Activated naive CD4-positive, alpha-beta T cell treated with Interleukin-2 at 50 U/mL for 16 hours (primary cell): Measurements from ENCODE around the gene FBXO10.
A peak's percentile ranks its signal among the peaks of the same experiment; 100 is the strongest.
"Not testable (repeated sequence)": the region's sequence is repeated elsewhere in the genome, so short reads cannot be mapped to it uniquely, and the experiment has no call there.

ENCODE experiments used
- DNase-seq: peaks from one replicate; pipeline ENCODE4 v3.0.0-alpha.2; 2020

FBXO10 gene

GRCh38 chr9:37511016-37512010 is 64.9 kb downstream of the FBXO10 start:
- DNase-seq, result no peak

GRCh38 chr9:37510053-37510452 is 66.1 kb downstream of the FBXO10 start:
- not testable (repeated sequence) for DNase-seq

DNA sequence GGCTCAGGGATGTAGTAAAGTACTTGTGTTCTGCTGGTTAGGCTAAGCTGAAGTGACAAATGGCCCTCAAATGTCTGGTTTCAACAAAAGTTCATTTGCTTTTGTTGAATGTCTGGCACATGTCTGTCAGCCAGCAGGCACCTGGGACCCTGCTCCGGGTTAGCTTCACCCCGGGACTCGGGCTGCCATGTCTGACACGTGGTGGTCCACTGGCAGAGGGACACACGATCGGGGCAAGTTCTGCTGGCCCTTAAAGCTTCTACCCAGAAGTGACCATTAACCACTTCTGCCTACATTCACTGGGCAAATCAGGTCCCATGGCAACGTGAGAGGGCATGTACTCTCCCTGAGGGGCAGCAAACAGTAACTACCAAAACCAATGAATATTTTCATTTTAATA is 66.6 kb downstream of the FBXO10 start:
- DNase-seq, result no peak

GRCh38 chr9:37508834-37509206 is 67.4 kb downstream of the FBXO10 start:
- no peak for DNase-seq

GRCh38 chr9:37508135-37508833 is 67.9 kb downstream of the FBXO10 start:
- no peak for DNase-seq

- DNase-seq, result no peak
These were observed 68.5 kb downstream of the FBXO10 start for GRCh38 chr9:37507566-37508134.

DNA sequence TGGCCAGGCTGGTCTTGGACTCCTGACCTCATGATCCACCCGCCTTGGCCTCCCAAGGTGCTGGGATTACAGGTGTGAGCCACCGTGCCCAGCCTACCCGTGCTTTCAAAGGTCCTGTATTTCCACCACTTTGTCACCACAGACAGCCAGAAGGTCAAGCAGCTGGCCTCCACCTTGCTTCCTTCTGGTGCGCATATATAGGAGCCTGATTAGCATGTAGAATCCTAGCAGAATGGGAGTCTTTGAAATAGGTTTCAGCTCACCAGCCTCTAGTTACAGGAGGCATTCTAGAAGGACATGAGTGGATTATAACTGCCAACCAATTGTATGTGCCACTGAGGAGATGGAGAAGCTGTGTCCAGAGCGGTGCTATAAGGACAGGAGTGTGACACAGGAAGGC is 71.6 kb downstream of the FBXO10 start:
- DNase-seq, result no peak

GRCh38 chr9:37503736-37504135 is 72.4 kb downstream of the FBXO10 start:
- peak; percentile 37 for DNase-seq

DNA sequence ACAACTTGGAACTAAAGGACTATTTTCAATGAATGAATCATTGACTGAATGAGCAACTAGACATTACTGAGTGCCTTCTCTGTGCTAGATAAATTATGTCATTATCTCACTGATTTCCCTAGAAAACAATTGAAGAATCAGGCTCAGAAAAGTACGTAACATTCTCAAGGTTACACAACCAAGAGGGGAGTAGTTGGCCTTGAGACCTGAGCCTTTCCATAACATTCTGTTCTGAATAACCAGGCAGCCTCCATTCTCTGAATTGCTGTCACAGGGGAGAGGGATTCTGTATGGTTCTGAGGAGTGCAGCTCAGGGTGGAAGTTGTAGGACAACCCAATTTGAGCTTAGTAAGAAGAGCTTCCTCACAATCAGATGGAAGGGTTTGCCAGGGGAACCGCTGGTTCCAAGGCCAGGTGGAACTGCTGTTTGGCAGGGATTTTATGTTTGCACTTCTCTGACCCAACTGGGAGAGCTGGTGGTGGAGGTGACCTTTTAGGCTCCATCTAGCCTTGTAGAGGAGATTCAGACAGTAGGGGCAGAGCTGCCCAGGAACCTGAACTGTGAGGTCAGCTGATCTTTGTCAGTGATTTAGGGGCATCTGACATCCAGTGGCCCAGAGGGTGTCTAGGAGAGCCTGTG is 74.1 kb downstream of the FBXO10 start:
- no peak for DNase-seq

- no peak for DNase-seq
These were observed 76.9 kb downstream of the FBXO10 start for GRCh38 chr9:37499297-37499696.

- DNase-seq, result no peak
These were observed 77.7 kb downstream of the FBXO10 start for GRCh38 chr9:37498457-37498856.

DNA sequence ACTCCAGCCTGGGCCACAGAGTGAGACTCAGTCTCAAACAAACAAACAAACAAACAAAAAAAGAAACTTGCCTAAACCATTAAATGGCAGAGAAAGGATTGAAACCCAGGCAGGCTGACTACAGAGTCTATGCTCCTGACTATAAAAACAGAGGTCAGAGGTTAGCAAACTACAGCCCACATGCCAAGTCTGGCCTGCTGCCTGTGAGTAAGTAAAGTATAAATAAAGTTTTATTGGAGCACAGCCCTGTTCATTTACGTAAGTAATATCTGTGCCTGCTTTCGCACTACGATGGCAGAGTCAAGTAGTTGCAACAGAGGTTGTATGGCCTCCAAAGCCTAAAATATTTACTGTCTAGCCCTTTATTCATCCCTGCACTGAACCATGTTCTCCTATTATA is 78.9 kb downstream of the FBXO10 start:
- no peak for DNase-seq

DNA sequence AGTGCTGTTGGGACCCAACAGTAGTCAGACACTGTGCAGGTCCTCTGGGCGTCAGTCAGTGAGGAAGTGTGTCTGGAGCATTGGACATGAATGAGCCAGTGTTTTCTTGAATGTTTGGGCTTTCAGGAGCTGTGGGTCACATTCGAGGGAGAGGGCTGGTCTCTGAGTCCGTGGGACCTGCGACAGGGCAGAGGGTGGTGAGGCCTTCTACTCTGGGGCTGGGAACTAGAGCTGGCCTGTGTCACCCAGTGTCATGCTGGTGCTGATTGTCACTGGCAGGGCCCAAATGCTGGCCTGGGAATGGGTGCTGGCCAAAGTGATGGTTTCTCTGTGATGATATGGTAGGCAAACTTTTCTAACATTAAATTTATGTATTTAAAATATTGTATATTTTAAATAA is 80.2 kb downstream of the FBXO10 start:
- DNase-seq, result no peak

DNA sequence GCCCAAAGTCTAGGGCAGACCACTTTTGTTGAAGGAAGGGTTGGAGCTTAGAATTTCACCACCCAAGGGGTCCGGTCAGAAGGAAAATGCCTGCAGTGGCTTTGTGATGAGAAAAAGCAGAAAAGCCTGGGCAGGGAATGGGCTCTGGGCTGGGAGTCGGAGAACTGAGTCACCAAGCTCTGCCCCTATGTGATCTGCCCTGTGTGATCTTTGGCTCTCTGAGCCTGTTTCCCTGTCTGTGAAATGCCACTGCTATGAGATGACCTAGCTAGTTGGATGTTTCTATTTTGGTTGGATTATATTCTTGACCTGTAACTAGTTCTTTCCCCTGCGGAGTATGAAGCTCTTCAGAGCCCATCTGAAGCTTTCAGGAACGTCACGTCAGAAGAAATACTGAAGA is 80.6 kb downstream of the FBXO10 start:
- no peak for DNase-seq

DNA sequence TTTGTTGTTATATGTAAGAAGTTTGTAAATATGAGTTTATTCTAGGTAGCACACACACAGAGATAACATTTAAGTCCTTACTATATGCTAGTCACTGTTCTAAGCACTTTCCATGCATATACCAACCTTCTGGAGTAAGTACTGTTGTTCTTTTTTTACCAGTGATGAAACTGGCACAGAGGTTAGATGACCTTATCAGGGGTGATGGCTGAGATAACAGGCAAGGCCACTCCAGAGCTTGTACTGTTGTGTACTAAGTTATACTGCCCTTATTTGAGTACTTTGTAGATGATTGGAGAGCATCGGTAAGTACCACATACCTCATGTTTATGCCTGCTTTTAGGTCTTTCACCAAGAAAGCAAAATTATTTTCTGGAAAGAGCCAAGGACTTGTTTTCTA is 84.2 kb downstream of the FBXO10 start:
- no peak for DNase-seq

DNA sequence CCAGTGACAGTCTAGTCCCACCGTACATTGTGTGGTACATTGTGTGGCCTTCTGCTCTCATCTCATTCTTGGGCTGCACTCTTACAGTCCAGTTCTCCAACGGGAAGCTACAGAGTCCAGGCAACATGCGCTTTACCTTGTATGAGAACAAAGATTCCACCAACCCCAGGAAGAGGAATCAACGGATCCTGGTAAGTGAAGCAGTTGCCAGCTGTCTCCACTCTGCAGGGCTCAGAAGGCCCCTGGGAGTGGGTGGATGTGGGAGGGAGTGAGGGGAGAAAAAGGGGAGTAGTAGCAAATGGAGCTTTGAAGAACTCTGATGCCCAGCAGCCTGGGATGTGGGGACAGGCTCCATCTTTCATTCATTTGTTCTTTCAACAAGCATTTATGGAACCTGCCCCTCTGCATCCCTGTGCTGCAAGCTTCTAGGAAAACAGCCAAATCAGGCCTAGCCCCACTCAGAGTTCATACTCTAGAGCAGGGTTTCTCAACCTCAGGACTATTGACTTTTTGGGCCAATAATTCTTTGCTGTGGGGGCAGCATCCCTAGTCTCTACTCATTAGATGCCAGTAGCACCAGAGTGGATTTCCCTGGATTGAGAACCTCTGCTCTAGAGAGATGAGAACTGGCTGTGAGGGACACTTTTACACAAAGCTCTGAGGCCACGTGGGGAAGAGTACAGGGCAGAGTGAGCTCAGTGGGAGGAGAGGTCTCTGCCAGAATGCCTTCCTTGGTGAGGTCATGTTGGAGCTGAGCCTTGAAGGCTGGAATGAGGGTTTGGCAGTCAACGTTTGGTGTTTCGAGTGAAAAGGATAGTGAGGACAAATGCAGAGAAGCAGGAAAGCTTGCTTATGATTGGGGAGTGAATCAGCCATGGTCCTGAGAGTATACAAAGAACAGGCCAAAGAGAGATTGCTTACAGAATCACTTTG is 89.3 kb downstream of the FBXO10 start:
- DNase-seq, result peak; percentile 18

GRCh38 chr9:37486256-37486615 is 89.9 kb downstream of the FBXO10 start:
- DNase-seq, result no peak

DNA sequence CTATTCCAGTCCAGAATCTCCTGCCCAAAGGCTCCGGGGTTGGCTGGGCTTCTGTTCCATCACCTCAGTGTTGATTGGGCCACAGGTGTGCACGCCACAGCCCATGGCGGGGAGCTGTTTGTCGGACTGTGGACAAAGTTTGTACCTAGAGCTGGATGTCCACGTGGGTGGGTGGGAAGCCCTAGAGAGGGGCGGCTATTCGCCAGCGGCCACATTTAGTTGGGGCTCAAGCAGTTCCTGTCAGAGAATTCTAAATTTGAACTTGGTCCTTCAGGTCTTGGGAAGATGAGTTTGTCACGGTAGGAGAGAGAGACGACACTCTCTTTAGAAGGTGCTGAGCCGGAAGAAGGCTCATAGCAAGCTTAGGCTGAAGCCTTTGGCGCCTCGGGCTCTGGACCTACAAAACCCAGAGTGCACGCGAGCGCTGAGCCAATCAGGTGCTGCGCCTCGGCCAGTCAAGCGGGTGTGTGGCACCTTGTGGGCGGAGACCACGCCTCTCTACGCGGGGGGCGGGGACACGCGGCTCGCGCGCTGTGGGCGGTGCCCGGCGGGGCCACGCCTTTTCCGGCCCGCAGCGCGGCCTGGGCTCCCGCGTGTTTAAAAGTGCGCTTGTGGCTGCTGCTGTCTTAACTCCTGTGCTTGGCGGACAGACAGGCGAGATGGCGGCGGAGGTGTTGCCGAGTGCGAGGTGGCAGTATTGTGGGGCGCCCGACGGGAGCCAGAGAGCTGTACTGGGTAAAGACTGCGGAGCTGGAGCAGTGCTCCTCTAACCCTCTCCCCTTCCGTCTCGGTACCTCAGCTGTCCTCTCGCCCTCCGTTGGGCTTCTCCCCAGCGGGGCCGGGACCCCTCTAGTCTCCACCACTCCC is 90.6 kb downstream of the FBXO10 start, which contains the start of gene POLR1E:
Gene POLR1E (plus strand): TSS at position 560 of the 867 bp plus-strand sequence. CDS start 100 bp downstream, at position 660.
- peak; percentile 96 for DNase-seq

- no peak for DNase-seq
These were observed 95.4 kb downstream of the FBXO10 start for GRCh38 chr9:37480759-37481158.

DNA sequence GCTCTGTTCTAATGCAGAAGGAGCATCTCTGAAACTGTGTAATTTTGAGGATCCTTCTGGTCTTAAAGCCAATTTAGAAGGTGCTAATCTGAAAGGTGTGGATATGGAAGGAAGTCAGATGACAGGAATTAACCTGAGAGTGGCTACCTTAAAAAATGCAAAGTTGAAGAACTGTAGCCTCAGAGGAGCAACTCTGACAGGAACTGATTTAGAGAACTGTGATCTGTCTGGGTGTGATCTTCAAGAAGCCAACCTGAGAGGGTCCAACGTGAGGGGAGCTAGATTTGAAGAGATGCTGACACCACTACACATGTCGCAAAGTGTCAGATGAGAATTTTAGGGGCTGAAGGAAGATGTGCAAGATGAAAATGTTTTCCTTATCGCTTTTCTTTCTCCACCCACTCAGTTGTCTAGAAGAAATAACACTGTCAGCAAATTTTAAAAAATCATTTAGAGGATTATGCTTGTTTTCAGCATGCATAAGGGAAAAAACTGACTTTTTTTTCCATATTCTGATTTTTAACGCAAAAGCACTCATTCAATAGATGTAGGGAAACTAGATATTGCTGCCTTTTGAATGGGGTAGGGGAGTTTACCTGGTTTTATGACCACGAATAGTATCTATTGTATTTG is 98.1 kb downstream of the FBXO10 start:
- not testable (repeated sequence) for DNase-seq
